Subcutaneous abdominal adipose tissue (tissue), 5 donors: ENCODE measurements around the gene RAMACL.

ENCODE experiments used
- H3K27ac ChIP-seq: one replicate; pipeline ENCODE4 v1.7.0; 2013; ENCODE audit warnings: low read depth, mild to moderate bottlenecking, inconsistent platforms, low read length, moderate library complexity
- H3K27me3 ChIP-seq, 5 donors: one replicate each; pipeline ENCODE4 v1.7.0; 2013; ENCODE audit warnings: low read length in 5 of 5, inconsistent platforms in 1 of 5; ENCODE audit not compliant: control insufficient read depth in 5 of 5, insufficient read depth in 4 of 5
- H3K36me3 ChIP-seq, 5 donors: one replicate each; pipeline ENCODE4 v1.7.0; 2013; ENCODE audit warnings: low read length in 5 of 5; ENCODE audit not compliant: control insufficient read depth in 5 of 5, insufficient read depth in 5 of 5
- H3K4me1 ChIP-seq, 5 donors: one replicate each; pipeline ENCODE4 v1.7.0; 2013; ENCODE audit warnings: low read length in 5 of 5, mild to moderate bottlenecking in 3 of 5, moderate library complexity in 1 of 5; ENCODE audit not compliant: control insufficient read depth in 5 of 5, insufficient read depth in 5 of 5
- H3K4me3 ChIP-seq, 5 donors: one replicate each; pipeline ENCODE4 v1.7.0; 2013; ENCODE audit warnings: low read length in 5 of 5, low read depth in 1 of 5
- H3K9ac ChIP-seq, 5 donors: one replicate each; pipeline ENCODE4 v1.7.0; 2013; ENCODE audit warnings: low read length in 5 of 5, mild to moderate bottlenecking in 4 of 5, moderate library complexity in 3 of 5
- H3K9me3 ChIP-seq, 5 donors: one replicate each; pipeline ENCODE4 v1.7.0; 2013; ENCODE audit warnings: low read length in 5 of 5; ENCODE audit not compliant: control insufficient read depth in 5 of 5
- donor health status: healthy.
- donor health status: healthy.
- donor health status: healthy.
- donor health status: healthy.
- donor health status: healthy.

Gene RAMACL

GRCh38 chr6:166567813-166568212 lies 18.7 kb downstream of the RAMACL start:
- no peak overlapping the region for H3K27ac ChIP-seq
- no peaks in the 10 kb centered on the region for H3K9me3 ChIP-seq
- H3K4me3 ChIP-seq = no peak overlapping the region
- peaks cover 0 to 2% (median 0%) of the 10 kb centered on the region in 5 donors for H3K36me3 ChIP-seq
- H3K4me1 ChIP-seq = peaks cover 0 to 30% (median 6%) of the 10 kb centered on the region in 5 donors
- H3K27me3 ChIP-seq = no peaks in the 10 kb centered on the region
- H3K9ac ChIP-seq = no peak overlapping the region

GRCh38 chr6:166567107-166567506 lies 19.4 kb downstream of the RAMACL start:
- H3K4me1 ChIP-seq = peaks cover 0 to 30% (median 1%) of the 10 kb centered on the region in 5 donors
- H3K36me3 ChIP-seq = peaks cover 0 to 2% (median 0%) of the 10 kb centered on the region in 5 donors
- H3K4me3 ChIP-seq = no peak overlapping the region
- no peaks in the 10 kb centered on the region for H3K9me3 ChIP-seq
- H3K9ac ChIP-seq = no peak overlapping the region
- H3K27ac ChIP-seq = no peak overlapping the region
- no peaks in the 10 kb centered on the region for H3K27me3 ChIP-seq

- no peaks in the 10 kb centered on the region for H3K27me3 ChIP-seq
- H3K9ac ChIP-seq = no peak overlapping the region
- H3K4me1 ChIP-seq = peaks cover 0 to 36% (median 7%) of the 10 kb centered on the region in 5 donors
- no peak overlapping the region for H3K27ac ChIP-seq
- H3K9me3 ChIP-seq = no peaks in the 10 kb centered on the region
- no peak overlapping the region for H3K4me3 ChIP-seq
- H3K36me3 ChIP-seq = peaks cover 0 to 2% (median 0%) of the 10 kb centered on the region in 5 donors
These were observed 20.2 kb downstream of the RAMACL start for GRCh38 chr6:166566026-166567011.

- H3K27ac ChIP-seq = no peak overlapping the region
- H3K9ac ChIP-seq = no peak overlapping the region
- H3K4me1 ChIP-seq = peaks cover 0 to 36% (median 7%) of the 10 kb centered on the region in 5 donors
- H3K4me3 ChIP-seq = no peak overlapping the region
- no peaks in the 10 kb centered on the region for H3K27me3 ChIP-seq
- peaks cover 0 to 2% (median 0%) of the 10 kb centered on the region in 5 donors for H3K36me3 ChIP-seq
- peaks cover 0 to under 1% (median 0%) of the 10 kb centered on the region in 5 donors for H3K9me3 ChIP-seq
These were observed 21.2 kb downstream of the RAMACL start for GRCh38 chr6:166565084-166565967.

- peaks cover 3 to 13% (median 10%) of the 10 kb centered on the region in 5 donors for H3K9me3 ChIP-seq
- H3K9ac ChIP-seq = no peak overlapping the region
- no peaks in the 10 kb centered on the region for H3K27me3 ChIP-seq
- peaks cover 0 to 2% (median 0%) of the 10 kb centered on the region in 5 donors for H3K36me3 ChIP-seq
- H3K4me3 ChIP-seq = no peak overlapping the region
- no peak overlapping the region for H3K27ac ChIP-seq
- H3K4me1 ChIP-seq = peaks cover 0 to 36% (median 7%) of the 10 kb centered on the region in 5 donors
These were observed 22.7 kb downstream of the RAMACL start for GRCh38 chr6:166563805-166564204.

GRCh38 chr6:166563200-166563599 lies 23.3 kb downstream of the RAMACL start:
- Histone ChIP-seq H3K36me3 (peaks cover 0 to 2% (median 0%) of the 10 kb centered on the region in 5 donors), H3K9ac (no peak overlapping the region), H3K4me1 (peaks cover 0 to 40% (median 7%) of the 10 kb centered on the region in 5 donors), H3K27ac (no peak overlapping the region), H3K9me3 (peaks cover 3 to 13% (median 10%) of the 10 kb centered on the region in 5 donors), H3K27me3 (no peaks in the 10 kb centered on the region), H3K4me3 (no peak overlapping the region)

GRCh38 chr6:166562726-166563125 lies 23.8 kb downstream of the RAMACL start:
- Histone ChIP-seq H3K27ac (no peak overlapping the region), H3K9me3 (peaks cover 3 to 13% (median 10%) of the 10 kb centered on the region in 5 donors), H3K27me3 (no peaks in the 10 kb centered on the region), H3K36me3 (peaks cover 0 to 2% (median 0%) of the 10 kb centered on the region in 5 donors), H3K4me1 (peaks cover 0 to 39% (median 7%) of the 10 kb centered on the region in 5 donors), H3K9ac (no peak overlapping the region), H3K4me3 (no peak overlapping the region)

GRCh38 chr6:166561771-166562359 lies 24.6 kb downstream of the RAMACL start:
- Histone ChIP-seq H3K36me3 (peaks cover 0 to 2% (median 0%) of the 10 kb centered on the region in 5 donors), H3K27me3 (no peaks in the 10 kb centered on the region), H3K9me3 (peaks cover 3 to 13% (median 10%) of the 10 kb centered on the region in 5 donors), H3K27ac (no peak overlapping the region), H3K9ac (no peak overlapping the region), H3K4me1 (peaks cover 0 to 44% (median 7%) of the 10 kb centered on the region in 5 donors), H3K4me3 (no peak overlapping the region)

- no peak overlapping the region for H3K27ac ChIP-seq
- peaks cover 0 to 56% (median 15%) of the 10 kb centered on the region in 5 donors for H3K4me1 ChIP-seq
These were observed 26.3 kb downstream of the RAMACL start for GRCh38 chr6:166560222-166560621.

More at GRCh38 chr6:166560222-166560621, 26.3 kb downstream of the RAMACL start:
- Histone ChIP-seq H3K9ac (no peak overlapping the region), H3K9me3 (peaks cover 3 to 13% (median 10%) of the 10 kb centered on the region in 5 donors), H3K4me3 (no peak overlapping the region), H3K36me3 (peaks cover 0 to 2% (median 0%) of the 10 kb centered on the region in 5 donors), H3K27me3 (no peaks in the 10 kb centered on the region)
